GM12872 (cell line): ENCODE measurements around the gene DDX21.

Experiments
- TF ChIP-seq, protein P1 (sequence below): IDR thresholded peaks from 3 replicates; pipeline ENCODE4 v1.5.1; 2011; ENCODE audit warnings: low read depth, mild to moderate bottlenecking, low read length, moderate library complexity; ENCODE audit not compliant: insufficient read depth

The DDX21 gene

DNA sequence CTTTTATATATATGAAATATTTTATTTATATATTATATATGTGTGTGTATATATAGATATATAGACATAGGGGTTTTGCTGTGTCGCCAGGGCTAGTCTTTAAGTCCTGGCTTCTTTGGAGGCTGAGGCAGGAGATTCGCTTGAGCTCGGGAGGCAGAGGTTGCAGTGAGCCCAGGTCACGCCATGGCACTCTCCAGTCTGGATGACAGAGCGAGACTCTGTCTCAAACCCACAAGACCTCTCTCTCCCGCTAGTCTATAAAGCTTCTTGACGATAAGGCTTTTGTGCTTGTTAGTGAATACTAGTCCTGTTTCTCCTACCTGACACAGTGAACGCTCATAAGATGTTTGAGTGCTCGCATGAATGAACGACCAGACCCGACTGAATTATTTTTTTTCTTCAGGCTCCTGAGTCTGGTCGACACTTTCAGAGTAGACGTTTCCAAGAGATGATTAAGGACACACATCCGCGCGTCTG is 577 bp upstream of the DDX21 start:
- TF ChIP-seq, protein P1, sequence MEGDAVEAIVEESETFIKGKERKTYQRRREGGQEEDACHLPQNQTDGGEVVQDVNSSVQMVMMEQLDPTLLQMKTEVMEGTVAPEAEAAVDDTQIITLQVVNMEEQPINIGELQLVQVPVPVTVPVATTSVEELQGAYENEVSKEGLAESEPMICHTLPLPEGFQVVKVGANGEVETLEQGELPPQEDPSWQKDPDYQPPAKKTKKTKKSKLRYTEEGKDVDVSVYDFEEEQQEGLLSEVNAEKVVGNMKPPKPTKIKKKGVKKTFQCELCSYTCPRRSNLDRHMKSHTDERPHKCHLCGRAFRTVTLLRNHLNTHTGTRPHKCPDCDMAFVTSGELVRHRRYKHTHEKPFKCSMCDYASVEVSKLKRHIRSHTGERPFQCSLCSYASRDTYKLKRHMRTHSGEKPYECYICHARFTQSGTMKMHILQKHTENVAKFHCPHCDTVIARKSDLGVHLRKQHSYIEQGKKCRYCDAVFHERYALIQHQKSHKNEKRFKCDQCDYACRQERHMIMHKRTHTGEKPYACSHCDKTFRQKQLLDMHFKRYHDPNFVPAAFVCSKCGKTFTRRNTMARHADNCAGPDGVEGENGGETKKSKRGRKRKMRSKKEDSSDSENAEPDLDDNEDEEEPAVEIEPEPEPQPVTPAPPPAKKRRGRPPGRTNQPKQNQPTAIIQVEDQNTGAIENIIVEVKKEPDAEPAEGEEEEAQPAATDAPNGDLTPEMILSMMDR: no peak

DNA sequence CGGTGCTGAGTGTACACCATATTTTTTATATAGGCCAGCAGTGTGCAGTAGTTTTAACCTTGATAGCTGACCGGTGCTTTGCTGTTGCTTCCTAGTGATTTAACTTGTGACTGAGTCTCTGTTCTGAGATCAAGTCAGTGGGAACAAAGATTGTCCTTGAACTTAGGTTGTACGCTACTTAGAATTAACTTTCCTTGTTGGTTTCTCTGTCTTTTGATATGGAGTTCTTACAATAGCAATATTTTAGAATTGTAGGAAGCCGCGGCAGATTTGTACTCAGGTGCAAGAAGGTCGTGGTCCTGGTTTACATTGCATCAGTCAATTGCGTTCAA is 1.3 kb downstream of the DDX21 start:
- TF ChIP-seq, protein P1: no peak

DNA sequence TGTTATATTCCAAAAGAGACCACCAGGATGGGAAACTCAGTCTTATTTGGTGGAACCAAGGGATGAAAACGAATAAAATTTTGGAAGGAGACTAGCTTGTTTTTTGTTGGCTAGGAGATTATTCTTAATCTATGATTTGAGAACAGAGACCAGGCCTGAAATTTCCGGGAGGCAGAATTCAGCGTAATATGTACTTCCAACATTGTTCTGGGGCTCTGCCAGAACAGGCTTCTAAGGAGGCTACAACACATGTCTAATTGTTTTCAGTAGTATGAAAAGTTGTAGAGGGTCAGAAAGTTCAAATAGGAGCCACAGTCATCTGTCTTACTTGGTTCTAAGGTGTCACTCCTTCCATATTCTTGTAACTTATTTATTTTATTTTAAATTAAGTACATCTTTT is 1.7 kb downstream of the DDX21 start:
- TF ChIP-seq, protein P1: no peak

DNA sequence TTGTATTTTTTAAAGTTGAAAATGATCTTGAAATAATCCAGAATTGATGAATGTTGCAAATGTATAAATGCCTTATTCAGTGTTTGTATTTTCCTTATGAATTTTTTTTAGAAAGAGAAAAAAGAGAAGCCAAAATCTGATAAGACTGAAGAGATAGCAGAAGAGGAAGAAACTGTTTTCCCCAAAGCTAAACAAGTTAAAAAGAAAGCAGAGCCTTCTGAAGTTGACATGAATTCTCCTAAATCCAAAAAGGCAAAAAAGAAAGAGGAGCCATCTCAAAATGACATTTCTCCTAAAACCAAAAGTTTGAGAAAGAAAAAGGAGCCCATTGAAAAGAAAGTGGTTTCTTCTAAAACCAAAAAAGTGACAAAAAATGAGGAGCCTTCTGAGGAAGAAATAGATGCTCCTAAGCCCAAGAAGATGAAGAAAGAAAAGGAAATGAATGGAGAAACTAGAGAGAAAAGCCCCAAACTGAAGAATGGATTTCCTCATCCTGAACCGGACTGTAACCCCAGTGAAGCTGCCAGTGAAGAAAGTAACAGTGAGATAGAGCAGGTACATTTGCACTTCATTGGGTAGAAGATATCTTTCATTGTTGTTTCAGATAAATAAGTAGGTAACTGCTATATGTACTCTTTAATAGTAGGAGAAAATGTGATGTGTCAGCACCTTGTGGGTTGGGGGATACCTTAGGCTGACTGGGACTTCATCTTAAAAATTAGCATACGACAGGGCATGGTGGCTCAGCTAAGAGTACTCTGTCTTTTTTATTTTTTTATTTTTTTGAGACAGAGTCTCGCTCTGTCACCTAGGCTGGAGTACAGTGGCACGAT is 3.9 kb downstream of the DDX21 start:
- TF ChIP-seq, protein P1: no peak

DNA sequence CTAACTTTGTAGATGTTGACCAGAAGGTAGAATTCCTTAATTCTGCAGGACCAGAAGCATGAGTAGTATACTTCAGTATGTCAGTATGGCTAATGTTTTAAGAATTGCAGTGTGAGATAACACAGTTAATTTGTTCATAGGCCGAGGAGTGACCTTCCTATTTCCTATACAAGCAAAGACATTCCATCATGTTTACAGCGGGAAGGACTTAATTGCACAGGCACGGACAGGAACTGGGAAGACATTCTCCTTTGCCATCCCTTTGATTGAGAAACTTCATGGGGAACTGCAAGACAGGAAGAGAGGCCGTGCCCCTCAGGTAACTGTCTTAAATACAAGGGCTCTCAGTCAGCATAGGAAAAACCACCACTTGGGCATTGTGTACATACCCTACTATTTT is 7.2 kb downstream of the DDX21 start:
- TF ChIP-seq, protein P1: no peak

DNA sequence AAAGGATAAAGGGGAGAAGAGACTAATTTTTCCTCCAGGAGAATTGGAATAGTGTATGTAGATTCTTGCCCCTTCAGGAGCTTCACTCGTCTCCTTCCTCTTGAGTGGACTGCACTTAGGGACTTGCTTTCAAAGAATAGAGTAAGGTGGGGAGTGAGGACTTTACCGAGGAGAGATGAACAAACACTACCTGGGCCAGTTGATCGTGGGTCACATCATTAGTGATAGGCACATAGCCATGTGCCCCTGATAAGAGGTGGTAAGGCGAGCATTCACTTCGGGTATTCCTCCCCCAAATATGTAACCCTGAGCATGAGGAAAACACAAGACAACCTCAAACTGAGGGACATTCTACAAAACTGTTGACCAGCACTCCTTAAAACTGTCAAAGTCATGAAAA is 18.0 kb downstream of the DDX21 start:
- TF ChIP-seq, protein P1: no peak

DNA sequence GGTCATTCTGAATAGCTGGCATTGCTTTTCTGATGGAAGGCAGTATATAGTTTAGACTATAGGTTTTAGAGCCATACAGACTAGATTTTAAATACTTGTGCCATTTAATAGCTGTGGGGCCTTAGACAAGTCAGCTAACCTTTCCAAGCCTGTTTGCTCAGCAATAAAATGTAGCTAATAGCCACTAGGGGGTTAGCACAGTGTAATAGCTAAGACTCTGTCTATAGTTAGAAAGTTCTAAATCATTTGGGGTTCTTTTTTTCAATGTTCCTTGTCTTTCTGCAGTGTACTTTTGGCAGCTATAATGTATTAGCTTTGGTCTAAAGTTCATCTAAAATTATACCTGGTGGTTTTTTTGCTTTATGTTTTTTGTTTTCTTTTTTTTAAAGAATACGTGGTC is 25.1 kb downstream of the DDX21 start:
- TF ChIP-seq, protein P1: peak; percentile 44; the same call in 1 of the 3 replicates

DNA sequence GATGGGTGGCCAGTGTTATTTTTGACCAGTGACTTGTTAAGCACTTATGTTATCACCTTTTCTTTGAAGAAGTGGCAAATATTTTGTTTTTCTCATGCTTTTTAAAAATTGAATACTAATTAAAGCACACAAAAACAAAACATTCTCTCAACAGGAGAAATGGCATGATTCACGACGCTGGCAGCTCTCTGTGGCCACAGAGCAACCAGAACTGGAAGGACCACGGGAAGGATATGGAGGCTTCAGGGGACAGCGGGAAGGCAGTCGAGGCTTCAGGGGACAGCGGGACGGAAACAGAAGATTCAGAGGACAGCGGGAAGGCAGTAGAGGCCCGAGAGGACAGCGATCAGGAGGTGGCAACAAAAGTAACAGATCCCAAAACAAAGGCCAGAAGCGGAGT is 26.4 kb downstream of the DDX21 start:
- TF ChIP-seq, protein P1: no peak
